ENCODE data around the gene MAD1L1. TPM values are rescaled to one million over a fixed set of nuclear protein-coding genes. Genes with fewer than 3 reads are reported as not detected.
"Not testable (repeated sequence)": the region's sequence is repeated elsewhere in the genome, so short reads cannot be mapped to it uniquely, and the experiment has no call there.

Gene MAD1L1
- total RNA-seq, 1 donor from 2014 or later, result 59.6 TPM

DNA sequence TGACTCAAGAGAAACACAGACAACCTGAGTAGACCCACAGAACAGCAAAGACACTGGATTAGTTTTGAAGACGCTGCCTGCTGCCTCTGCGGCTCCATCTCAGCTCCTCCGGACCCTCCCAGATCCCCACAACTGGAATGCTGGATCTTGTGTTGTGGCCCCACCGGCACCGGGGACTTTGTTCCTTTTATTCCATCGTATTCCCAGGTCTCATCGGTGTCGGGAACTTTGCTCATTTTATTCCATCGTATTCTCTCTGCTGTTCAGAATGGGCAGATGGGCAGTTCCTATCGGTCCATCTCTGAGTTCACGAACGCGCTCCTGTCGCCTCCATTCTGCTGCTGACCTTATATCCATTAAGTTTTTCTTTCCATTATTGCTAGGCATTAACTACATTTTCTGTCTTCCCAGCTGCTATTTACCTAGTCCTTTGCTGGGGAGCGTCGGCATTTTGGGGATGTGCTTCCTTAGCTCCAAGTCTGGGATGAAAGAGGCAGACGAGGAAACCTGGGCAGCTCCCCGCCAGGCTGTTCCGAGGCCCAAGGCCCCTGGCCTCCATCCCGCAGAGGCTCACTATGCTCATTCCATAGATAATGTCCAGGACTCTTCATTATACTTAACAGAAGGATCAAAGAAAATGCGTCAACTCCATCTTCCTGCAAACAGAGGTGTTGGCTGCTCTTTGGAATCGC, 192.4 kb downstream of the MAD1L1 start:
- Histone ChIP-seq H3K36me3 (no peaks in the 10 kb centered on the region), H3K9me3 (no peaks in the 10 kb centered on the region), H3K27me3 (no peaks in the 10 kb centered on the region), H3K4me1 (no peaks in the 10 kb centered on the region), H3K27ac (no peak overlapping the region), H3K4me3 (no peak overlapping the region)
- peak in 1 of 2 donors; percentile 27 for DNase-seq (ENCODE audit: low spot score in 2 of 2)
- intact Hi-C loops (cut with DNase I), result no loop called here
- no peak for TF ChIP-seq CTCF (IDR thresholded peaks at IDR 0.05)

GRCh38 chr7:2038931-2039728, 193.6 kb downstream of the MAD1L1 start:
- H3K27me3 ChIP-seq, result no peaks in the 10 kb centered on the region
- intact Hi-C loops (cut with DNase I), result no loop called here
- H3K4me1 ChIP-seq, result no peaks in the 10 kb centered on the region
- H3K9me3 ChIP-seq, result no peaks in the 10 kb centered on the region
- no peaks in the 10 kb centered on the region for H3K36me3 ChIP-seq
- peak in 1 of 2 donors; percentile 49 for DNase-seq (ENCODE audit: low spot score in 2 of 2)
- no peak overlapping the region for H3K4me3 ChIP-seq
- TF ChIP-seq CTCF (IDR thresholded peaks at IDR 0.05), result no peak
- no peak overlapping the region for H3K27ac ChIP-seq

GRCh38 chr7:2037808-2038522, 194.8 kb downstream of the MAD1L1 start:
- H3K4me1 ChIP-seq, result no peaks in the 10 kb centered on the region
- H3K9me3 ChIP-seq, result no peaks in the 10 kb centered on the region
- H3K27me3 ChIP-seq, result no peaks in the 10 kb centered on the region
- no peak for TF ChIP-seq CTCF (IDR thresholded peaks at IDR 0.05)
- H3K27ac ChIP-seq, result peak overlapping the region in 1 of 2 donors; percentile 32
- intact Hi-C loops (cut with DNase I), result no loop called here
- peak in 1 of 2 donors; percentile 63 for DNase-seq (ENCODE audit: low spot score in 2 of 2)
- no peaks in the 10 kb centered on the region for H3K36me3 ChIP-seq
- peak overlapping the region; percentile 40 to 53 for H3K4me3 ChIP-seq

- peak in 1 of 2 donors; percentile 22 for DNase-seq (ENCODE audit: low spot score in 2 of 2)
- H3K27me3 ChIP-seq, result no peaks in the 10 kb centered on the region
- TF ChIP-seq CTCF (IDR thresholded peaks at IDR 0.05), result no peak
- intact Hi-C loops (cut with DNase I), result no loop called here
- H3K9me3 ChIP-seq, result no peaks in the 10 kb centered on the region
- peak overlapping the region in 1 of 2 donors; percentile 32 for H3K27ac ChIP-seq
- H3K4me1 ChIP-seq, result no peaks in the 10 kb centered on the region
- no peaks in the 10 kb centered on the region for H3K36me3 ChIP-seq
- H3K4me3 ChIP-seq, result peak overlapping the region; percentile 40 to 53
Measured at GRCh38 chr7:2037301-2037807, 195.4 kb downstream of the MAD1L1 start.

DNA sequence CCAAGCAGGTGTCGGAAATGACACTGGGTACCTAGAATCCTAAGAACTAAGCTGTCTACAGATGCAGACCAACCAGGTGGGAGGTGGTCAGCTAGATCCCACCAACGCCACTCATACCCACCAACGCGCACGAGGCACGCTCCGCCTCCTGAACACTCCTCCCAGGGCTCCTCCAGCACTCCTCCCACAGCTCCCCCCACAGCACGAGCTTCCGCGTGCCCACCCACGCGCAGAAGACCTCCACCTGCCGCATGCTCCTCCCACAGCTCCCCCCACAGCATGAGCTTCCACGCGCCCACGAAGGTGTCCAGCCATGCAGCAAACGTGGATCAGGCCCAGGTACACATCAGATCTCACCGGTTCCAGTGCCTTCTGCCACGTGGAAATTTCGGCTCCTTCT, 196.0 kb downstream of the MAD1L1 start:
- Histone ChIP-seq H3K4me3 (no peak overlapping the region), H3K36me3 (no peaks in the 10 kb centered on the region), H3K9me3 (no peaks in the 10 kb centered on the region), H3K27me3 (no peaks in the 10 kb centered on the region), H3K4me1 (no peaks in the 10 kb centered on the region), H3K27ac (no peak overlapping the region)
- no peak for TF ChIP-seq CTCF (IDR thresholded peaks at IDR 0.05)
- DNase-seq (ENCODE audit: low spot score in 2 of 2), result peak in 1 of 2 donors; percentile 30
- intact Hi-C loops (cut with DNase I), result no loop called here

GRCh38 chr7:2036201-2036600, 196.5 kb downstream of the MAD1L1 start:
- DNase-seq (ENCODE audit: low spot score in 2 of 2), result peak in 1 of 2 donors; percentile 19
- H3K27me3 ChIP-seq; intact Hi-C loops (cut with DNase I); H3K36me3 ChIP-seq; H3K9me3 ChIP-seq; H3K4me3 ChIP-seq; H3K4me1 ChIP-seq; H3K27ac ChIP-seq: not testable (repeated sequence)

Data from ascending aorta (tissue), 2 donors.